Aorta (tissue), 5 donors: ENCODE results near the gene MLLT10. TPM values are rescaled to one million over a fixed set of nuclear protein-coding genes. Genes with fewer than 3 reads are reported as not detected.

Experiments
- ATAC-seq: fragments of 200-7000 bp; cut with Tn5 transposase; one replicate; pipeline ENCODE4 v1.9.1; 2022; ENCODE audit warnings: moderate library complexity; ENCODE audit not compliant: low FRiP score
- DNase-seq, 2 donors: peaks; one replicate each; pipeline ENCODE4 v3.0.0-alpha.2; 2020
- H3K27ac ChIP-seq, 2 donors: one replicate each; pipeline ENCODE4 v1.5.1; 2013; ENCODE audit warnings: low read length in 2 of 2, mild to moderate bottlenecking in 2 of 2, moderate library complexity in 2 of 2, control low read depth in 1 of 2, inconsistent platforms in 1 of 2, low read depth in 1 of 2
- H3K27me3 ChIP-seq, 2 donors: one replicate each; pipeline ENCODE4 v1.6.1; 2013; ENCODE audit warnings: control low read depth in 1 of 2, low read length in 1 of 2, mild to moderate bottlenecking in 1 of 2, moderate library complexity in 1 of 2; ENCODE audit not compliant: insufficient read depth in 2 of 2, control insufficient read depth in 1 of 2
- H3K36me3 ChIP-seq, 2 donors: one replicate each; pipeline ENCODE4 v1.6.1; 2013; ENCODE audit warnings: control low read depth in 1 of 2, low read length in 1 of 2, mild to moderate bottlenecking in 1 of 2; ENCODE audit not compliant: insufficient read depth in 2 of 2, control insufficient read depth in 1 of 2
- H3K4me1 ChIP-seq, 2 donors: one replicate each; pipeline ENCODE4 v1.6.1; 2013; ENCODE audit warnings: low read length in 2 of 2, control low read depth in 1 of 2, mild to moderate bottlenecking in 1 of 2, moderate library complexity in 1 of 2; ENCODE audit not compliant: insufficient read depth in 2 of 2, control insufficient read depth in 1 of 2
- H3K4me3 ChIP-seq, 2 donors: one replicate each; pipeline ENCODE4 v1.5.1; 2013; ENCODE audit warnings: low read length in 2 of 2, control low read depth in 1 of 2, mild to moderate bottlenecking in 1 of 2
- H3K9me3 ChIP-seq: one replicate; pipeline ENCODE4 v1.6.1; 2013; ENCODE audit warnings: mild to moderate bottlenecking, low read length; ENCODE audit not compliant: control insufficient read depth
- WGBS, 2 donors: extraction: QIAGEN DNeasy Blood & Tissue Kit; methylation state at CpG; one replicate each; pipeline ENCODE4 v1.1.7; 2013; 5-methylcytosine and 5-hydroxymethylcytosine counted together
- intact Hi-C, 2 donors: fragments of 100-400 bp; cut with DNase I; formaldehyde crosslinking; loops; one replicate each; pipeline versions ENCODE4 v1.14.2 to v1.15.0; 2022
- polyA plus RNA-seq, 2 donors: library from polyadenylated mRNA; stranded (reverse); fragments of 200-250 nt; gene quantifications; one replicate each; pipeline ENCODE4 v1.2.3, GENCODE V29; 2013
- total RNA-seq, 2 donors: library from RNA; stranded (reverse); fragmentation: NEBNext Ultra II Directional; extraction: Animal tissue kit (Norgen Biotek cat#: 25700); gene quantifications; one replicate each; pipeline ENCODE4 v1.2.1, GENCODE V29; 2021
- donor health status: healthy with polysubstance abuse.
- donor health status: Bipolar disorder and iron deficiency.
- donor health status: DM: no; HTN: no; CAD: no.
- donor health status: DM: no; HTN: no; CAD: no.
- donor health status: DM: yes; HTN: yes; CAD: no.

MLLT10 gene
- total and polyA plus RNA-seq, 4 donors: 8.4 to 75.3 (median 26.3) TPM

DNA sequence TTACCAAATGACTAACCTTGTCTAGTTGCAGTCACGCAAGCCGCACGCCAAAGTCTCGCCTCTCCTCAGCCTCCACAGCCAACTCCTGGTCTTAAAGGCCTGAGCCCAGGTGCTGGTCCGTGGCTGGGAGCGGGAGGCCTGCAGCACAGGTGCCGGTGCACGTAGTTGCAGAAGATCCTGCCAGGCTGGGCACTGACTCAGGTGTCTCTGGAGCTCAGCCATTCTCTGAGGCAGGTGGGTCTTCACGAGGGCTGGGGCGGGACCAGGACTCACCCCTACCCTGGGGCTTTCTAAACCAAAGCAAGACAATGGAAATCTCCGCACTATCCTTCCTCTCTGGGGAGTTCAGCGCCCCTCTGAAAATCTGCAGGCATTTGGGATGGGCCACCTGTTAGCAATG lies 216.4 kb downstream of the MLLT10 start:
- no peak for DNase-seq
- H3K9me3 ChIP-seq: no peaks in the 10 kb centered on the region
- H3K27ac ChIP-seq: no peak overlapping the region
- H3K36me3 ChIP-seq: no peaks in the 10 kb centered on the region
- intact Hi-C loops: no loop called here
- ATAC-seq: no peak
- no peaks in the 10 kb centered on the region for H3K27me3 ChIP-seq
- no peak overlapping the region for H3K4me3 ChIP-seq
- 94 to 95% methylated on average over 12 of the region's 12 CpGs for WGBS, 2 donors
- no peaks in the 10 kb centered on the region for H3K4me1 ChIP-seq

DNA sequence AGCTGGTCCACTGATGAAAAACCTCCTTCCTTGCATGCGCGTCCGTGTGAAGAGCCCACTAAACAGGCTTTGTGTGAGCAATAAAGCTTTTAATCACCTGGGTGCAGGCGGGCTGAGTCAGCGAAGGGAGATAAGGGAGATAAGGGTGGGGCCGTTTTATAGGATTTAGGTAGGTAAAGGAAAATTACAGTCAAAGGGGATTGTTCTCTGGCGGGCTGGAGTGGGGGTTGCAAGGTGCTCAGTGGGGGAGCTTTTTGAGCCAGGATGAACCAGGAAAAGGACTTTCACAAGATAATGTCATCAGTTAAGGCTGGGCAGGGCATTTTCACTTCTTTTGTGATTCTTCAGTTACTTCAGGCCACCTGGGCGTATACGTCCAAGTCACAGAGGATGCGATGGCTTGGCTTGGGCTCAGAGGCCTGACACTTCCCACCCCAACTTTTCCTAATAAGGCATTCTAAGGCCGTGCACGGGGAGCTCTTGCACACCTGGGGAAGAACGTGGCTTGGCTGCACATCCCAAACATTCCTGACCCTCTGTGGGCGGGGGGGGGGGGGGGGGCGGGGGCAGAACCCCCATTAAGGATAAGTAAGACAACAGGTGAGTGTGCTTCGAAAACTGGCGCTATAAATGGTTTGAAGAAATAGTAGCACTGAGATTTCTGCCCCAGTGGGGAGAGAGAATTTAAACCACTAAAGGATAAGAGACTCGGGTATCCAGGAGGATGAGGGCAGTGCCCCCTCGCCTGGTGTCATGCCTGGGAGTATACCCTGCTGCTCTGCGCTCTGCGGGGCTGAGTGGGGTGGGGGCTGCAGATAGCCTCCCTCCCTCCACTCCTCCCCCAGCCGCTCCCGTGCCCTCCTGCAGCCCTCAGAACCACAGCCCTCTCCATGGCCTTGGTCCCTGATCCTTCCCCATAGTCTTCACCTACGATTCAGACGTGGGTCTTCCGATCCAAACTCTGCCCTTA lies 217.6 kb downstream of the MLLT10 start:
- DNase-seq: no peak
- Histone ChIP-seq H3K36me3 (no peaks in the 10 kb centered on the region), H3K4me1 (no peaks in the 10 kb centered on the region), H3K4me3 (no peak overlapping the region), H3K27ac (no peak overlapping the region), H3K9me3 (no peaks in the 10 kb centered on the region), H3K27me3 (no peaks in the 10 kb centered on the region)
- WGBS, 2 donors: 80 to 86% methylated on average over 26 of the region's 26 CpGs
- intact Hi-C loops: no loop called here
- no peak for ATAC-seq

DNA sequence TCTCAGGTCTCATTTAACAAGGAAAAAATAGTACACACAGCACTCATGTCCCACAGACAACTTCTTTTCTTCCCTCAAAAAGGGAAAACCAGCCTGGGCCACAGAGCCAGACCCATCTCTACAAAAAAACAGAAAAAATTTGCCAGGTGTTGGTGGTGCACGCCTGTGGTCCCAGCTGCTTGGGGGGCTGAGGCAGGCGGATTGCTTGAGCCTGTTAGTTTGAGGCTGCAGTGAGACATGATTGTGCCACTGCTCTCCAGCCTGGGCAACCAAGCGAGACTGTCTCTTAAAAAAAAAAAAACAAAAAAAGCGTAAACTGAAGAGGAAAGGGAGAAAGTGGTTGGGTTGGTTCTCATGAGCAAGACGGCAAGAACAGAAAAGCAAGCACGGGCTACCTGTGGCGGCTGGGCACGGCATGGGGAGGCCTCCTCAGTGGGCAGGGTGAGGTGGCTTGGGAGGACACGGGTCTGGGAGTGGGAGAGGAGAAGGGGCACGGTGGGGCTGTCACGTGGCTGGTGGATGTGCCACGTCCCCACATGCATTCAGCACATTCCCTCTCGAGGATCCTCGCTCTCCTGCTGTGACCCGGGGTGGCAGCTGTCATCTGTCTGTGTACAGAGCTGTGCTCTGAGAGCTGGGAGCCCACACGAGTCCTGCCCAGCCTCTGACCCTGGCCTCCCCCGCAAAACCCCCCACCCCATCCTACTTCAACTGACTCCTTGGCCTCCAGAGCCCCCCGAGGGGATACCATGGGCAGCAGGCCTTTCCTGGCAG lies 219.7 kb downstream of the MLLT10 start:
- DNase-seq: no peak
- Histone ChIP-seq H3K27ac (no peak overlapping the region), H3K4me1 (no peaks in the 10 kb centered on the region), H3K27me3 (no peaks in the 10 kb centered on the region), H3K36me3 (no peaks in the 10 kb centered on the region), H3K4me3 (no peak overlapping the region), H3K9me3 (no peaks in the 10 kb centered on the region)
- ATAC-seq: no peak
- 85 to 87% methylated on average over 17 to 18 of the region's 18 CpGs for WGBS, 2 donors
- intact Hi-C loops: no loop called here

GRCh38 chr10:21754410-21755011 lies 220.5 kb downstream of the MLLT10 start:
- ATAC-seq (no peak), DNase-seq (no peak)
- intact Hi-C loops: no loop called here
- no peaks in the 10 kb centered on the region for H3K4me1 ChIP-seq
- H3K36me3 ChIP-seq: no peaks in the 10 kb centered on the region
- no peaks in the 10 kb centered on the region for H3K9me3 ChIP-seq
- no peaks in the 10 kb centered on the region for H3K27me3 ChIP-seq
- WGBS, 2 donors: 74 to 81% methylated on average over 10 of the region's 10 CpGs
- H3K4me3 ChIP-seq: no peak overlapping the region
- H3K27ac ChIP-seq: no peak overlapping the region

GRCh38 chr10:21756707-21757106 lies 222.7 kb downstream of the MLLT10 start:
- Histone ChIP-seq H3K9me3 (no peaks in the 10 kb centered on the region), H3K36me3 (no peaks in the 10 kb centered on the region), H3K27ac (no peak overlapping the region), H3K4me3 (no peak overlapping the region), H3K4me1 (no peaks in the 10 kb centered on the region), H3K27me3 (no peaks in the 10 kb centered on the region)
- 87 to 91% methylated on average over 12 of the region's 12 CpGs for WGBS, 2 donors
- no peak for DNase-seq
- ATAC-seq: no peak
- intact Hi-C loops: no loop called here

DNA sequence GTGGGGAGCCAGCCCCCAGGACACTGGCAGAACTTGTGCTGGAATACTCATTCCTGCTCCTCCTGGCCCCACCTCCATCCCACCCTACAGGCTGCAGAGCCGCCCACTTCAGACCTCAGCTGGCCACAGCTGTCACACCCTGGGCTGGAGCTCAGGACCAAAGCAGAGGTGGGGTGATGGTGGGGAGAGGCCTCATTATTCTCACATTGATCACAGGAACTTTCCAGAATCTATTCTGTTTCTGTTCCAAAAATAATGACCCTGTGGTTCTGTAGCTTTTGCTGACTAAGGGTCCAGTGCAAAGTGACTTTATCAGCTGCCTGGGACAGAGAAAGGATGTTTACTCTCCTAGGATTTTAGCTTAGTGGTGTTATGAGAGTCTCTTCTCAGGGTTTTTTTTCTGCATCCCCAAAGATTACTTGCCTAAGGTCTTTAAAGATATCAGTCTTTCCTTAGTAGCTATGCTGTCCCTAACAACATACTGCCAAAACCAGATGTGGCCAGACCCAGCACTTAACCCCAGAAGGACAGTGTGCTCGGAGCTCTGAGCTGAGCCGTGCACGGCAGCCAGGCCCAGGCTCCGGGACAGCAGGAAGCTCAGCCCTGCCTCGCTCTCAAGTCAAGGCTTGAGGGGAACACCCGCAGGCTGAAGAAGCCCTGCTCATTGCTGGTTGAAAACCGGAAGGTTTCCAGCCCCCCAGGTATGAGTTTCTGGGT lies 223.3 kb downstream of the MLLT10 start:
- ATAC-seq (peak; percentile 54), DNase-seq (no peak)
- no peaks in the 10 kb centered on the region for H3K36me3 ChIP-seq
- H3K4me1 ChIP-seq: no peaks in the 10 kb centered on the region
- no peak overlapping the region for H3K4me3 ChIP-seq
- H3K9me3 ChIP-seq: no peaks in the 10 kb centered on the region
- intact Hi-C loops: no loop called here
- WGBS, 2 donors: 70 to 75% methylated on average over 8 of the region's 8 CpGs
- H3K27ac ChIP-seq: no peak overlapping the region
- no peaks in the 10 kb centered on the region for H3K27me3 ChIP-seq

- no peaks in the 10 kb centered on the region for H3K27me3 ChIP-seq
- ATAC-seq (no peak), DNase-seq (no peak)
- H3K27ac ChIP-seq: no peak overlapping the region
- no peaks in the 10 kb centered on the region for H3K36me3 ChIP-seq
- H3K4me1 ChIP-seq: no peaks in the 10 kb centered on the region
- no peak overlapping the region for H3K4me3 ChIP-seq
- intact Hi-C loops: no loop called here
- no peaks in the 10 kb centered on the region for H3K9me3 ChIP-seq
- WGBS, 2 donors: 79 to 86% methylated on average over 14 of the region's 14 CpGs
These were observed 224.2 kb downstream of the MLLT10 start for GRCh38 chr10:21758239-21758638.

DNA sequence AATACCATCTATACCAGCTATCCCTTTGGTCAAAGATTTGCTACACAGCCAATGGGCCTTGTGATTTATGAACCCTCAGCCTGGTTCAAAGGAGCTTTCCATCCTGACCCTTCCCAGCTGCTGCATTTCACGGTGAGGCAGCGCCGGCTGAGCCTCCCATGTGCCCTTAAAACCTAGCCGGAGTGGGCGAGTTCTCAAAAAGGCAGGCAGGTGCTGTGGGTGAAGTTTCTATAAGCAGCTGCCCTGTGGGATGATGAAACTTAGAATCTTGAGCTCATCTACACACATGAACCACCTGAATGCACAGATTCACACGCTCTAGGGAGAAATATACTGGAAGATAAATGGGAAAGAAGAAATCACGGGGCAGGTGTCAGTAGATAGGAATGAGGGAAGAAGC lies 224.7 kb downstream of the MLLT10 start:
- Histone ChIP-seq H3K27me3 (no peaks in the 10 kb centered on the region), H3K9me3 (no peaks in the 10 kb centered on the region), H3K36me3 (no peaks in the 10 kb centered on the region), H3K4me3 (no peak overlapping the region), H3K27ac (no peak overlapping the region), H3K4me1 (no peaks in the 10 kb centered on the region)
- DNase-seq (no peak), ATAC-seq (no peak)
- intact Hi-C loops: no loop called here
- WGBS, 2 donors: 95% methylated on average over 7 of the region's 7 CpGs
